SW480 (cell line): ENCODE measurements around the gene NOC4L.
"Not testable (repeated sequence)": the region's sequence is repeated elsewhere in the genome, so short reads cannot be mapped to it uniquely, and the experiment has no call there.

Experiments used
- DNase-seq: peaks from one replicate; pipeline ENCODE4 v3.0.0-alpha.2; 2016; ENCODE audit warnings: low spot score

The NOC4L gene

GRCh38 chr12:132144115-132144809 lies at the start of gene NOC4L, which contains the start of gene DDX51:
Gene NOC4L (plus strand): TSS chr12:132144457. CDS start chr12:132144489, 32 bp downstream.
Gene DDX51 (minus strand): TSS chr12:132144319. CDS start chr12:132144296, 23 bp downstream.
- DNase-seq = peak; percentile 86

- no peak for DNase-seq
Observed at GRCh38 chr12:132095520-132096409, 48.5 kb upstream of the NOC4L start.

- no peak for DNase-seq
Observed at GRCh38 chr12:132099739-132100138, 44.5 kb upstream of the NOC4L start.

- no peak for DNase-seq
Observed at GRCh38 chr12:132100306-132101065, 43.8 kb upstream of the NOC4L start.

GRCh38 chr12:132102297-132102696 lies 42.0 kb upstream of the NOC4L start:
- DNase-seq = no peak

- not testable (repeated sequence) for DNase-seq
Observed at GRCh38 chr12:132103072-132103471, 41.2 kb upstream of the NOC4L start.

- no peak for DNase-seq
Observed at GRCh38 chr12:132103542-132104308, 40.5 kb upstream of the NOC4L start.

- no peak for DNase-seq
Observed at GRCh38 chr12:132105467-132105866, 38.8 kb upstream of the NOC4L start.

GRCh38 chr12:132106921-132107320 lies 37.3 kb upstream of the NOC4L start:
- no peak for DNase-seq

- no peak for DNase-seq
Observed at GRCh38 chr12:132108211-132108832, 35.9 kb upstream of the NOC4L start.

- no peak for DNase-seq
Observed at GRCh38 chr12:132109741-132110140, 34.5 kb upstream of the NOC4L start.

GRCh38 chr12:132110677-132111076 lies 33.6 kb upstream of the NOC4L start:
- no peak for DNase-seq

- DNase-seq = no peak
Observed at GRCh38 chr12:132111654-132112304, 32.5 kb upstream of the NOC4L start.

GRCh38 chr12:132114667-132115066 lies 29.6 kb upstream of the NOC4L start:
- DNase-seq = no peak

- DNase-seq = no peak
Observed at GRCh38 chr12:132115500-132115899, 28.8 kb upstream of the NOC4L start.

GRCh38 chr12:132116709-132117557 lies 27.3 kb upstream of the NOC4L start:
- no peak for DNase-seq

- no peak for DNase-seq
Observed at GRCh38 chr12:132117558-132117875, 26.7 kb upstream of the NOC4L start.

- no peak for DNase-seq
Observed at GRCh38 chr12:132118876-132119275, 25.4 kb upstream of the NOC4L start.

GRCh38 chr12:132121283-132121682 lies 23.0 kb upstream of the NOC4L start:
- no peak for DNase-seq
